Osteoblast (primary cell): ENCODE results near the gene SLF1. TPM values are rescaled to one million over a fixed set of nuclear protein-coding genes. Genes with fewer than 3 reads are reported as not detected.

Source experiments
- DNase-seq: peaks from one replicate; pipeline ENCODE4 v3.0.0; 2011; ENCODE audit warnings: low spot score, mixed read lengths; ENCODE audit not compliant: insufficient read length; ENCODE audit errors: missing footprints
- H2AFZ ChIP-seq: 2 replicates; pipeline ENCODE4 v1.6.0; 2011; ENCODE audit warnings: mild to moderate bottlenecking, low read length
- H3K27ac ChIP-seq: 2 replicates; pipeline ENCODE4 v1.5.1; 2011; ENCODE audit warnings: mild to moderate bottlenecking, low read depth, low read length, moderate library complexity
- H3K27me3 ChIP-seq: 2 replicates; pipeline ENCODE4 v1.6.0; 2012; ENCODE audit warnings: mild to moderate bottlenecking, control low read depth, inconsistent platforms, low read length, moderate library complexity; ENCODE audit not compliant: insufficient read depth
- H3K36me3 ChIP-seq: 2 replicates; pipeline ENCODE4 v1.5.1; 2011; ENCODE audit warnings: mild to moderate bottlenecking, low read length, control low read depth, moderate library complexity; ENCODE audit not compliant: insufficient read depth
- H3K4me1 ChIP-seq: 2 replicates; pipeline ENCODE4 v1.5.1; 2011; ENCODE audit warnings: mild to moderate bottlenecking, low read length, control low read depth, moderate library complexity; ENCODE audit not compliant: insufficient read depth
- H3K4me2 ChIP-seq: 2 replicates; pipeline ENCODE4 v1.6.0; 2011; ENCODE audit warnings: mild to moderate bottlenecking, low read length; ENCODE audit not compliant: insufficient read depth
- H3K4me3 ChIP-seq: fragments of 200-600 bp; sonication (generic); 3 replicates; pipeline ENCODE4 v1.5.1; 2012; ENCODE audit warnings: mild to moderate bottlenecking, low read length, inconsistent platforms; ENCODE audit not compliant: insufficient read depth
- H3K79me2 ChIP-seq: 2 replicates; pipeline ENCODE4 v1.6.0; 2012; ENCODE audit warnings: mild to moderate bottlenecking, low read length, control low read depth, inconsistent platforms; ENCODE audit not compliant: insufficient read depth
- H3K9me3 ChIP-seq: 2 replicates; pipeline ENCODE4 v1.5.1; 2011; ENCODE audit warnings: low read depth, low read length, control low read depth
- H4K20me1 ChIP-seq: 2 replicates; pipeline ENCODE4 v1.6.0; 2012; ENCODE audit warnings: mild to moderate bottlenecking, low read length, control low read depth; ENCODE audit not compliant: insufficient read depth
- total RNA-seq: library from RNA; depleted of rRNA; stranded (reverse); fragments of >200 nt; gene quantifications from 2 replicates; pipeline ENCODE4 v1.2.3, GENCODE V29; 2012
- TF ChIP-seq, protein P1 (sequence below): IDR thresholded peaks from 2 replicates; pipeline ENCODE4 v1.5.1; 2011; ENCODE audit warnings: mild to moderate bottlenecking, low read depth, low read length, moderate library complexity; ENCODE audit errors: extremely low read depth

The SLF1 gene
- total RNA-seq, 1 donor, result 4.7 TPM

DNA sequence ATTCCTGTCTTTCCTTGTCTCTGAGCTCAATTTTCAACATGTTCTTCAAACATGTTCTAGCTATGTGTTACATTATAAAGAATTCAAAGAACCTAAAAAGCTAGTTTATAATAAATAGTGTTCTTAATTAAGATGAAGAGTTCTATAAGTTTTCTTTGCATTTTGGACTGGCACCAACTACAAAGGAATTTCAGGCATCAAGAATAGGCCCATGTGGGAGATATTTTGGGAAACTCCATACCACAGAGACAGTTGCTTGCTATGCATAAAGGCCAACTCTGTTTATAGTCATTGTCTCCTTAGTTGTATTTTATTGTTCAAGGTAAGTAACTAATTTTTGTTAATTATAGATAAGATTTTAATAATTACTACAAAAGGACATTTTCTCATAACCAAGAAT is 4.5 kb downstream of the SLF1 start:
- Histone ChIP-seq H3K27me3 (no peaks in the 10 kb centered on the region), H3K27ac (no peak overlapping the region), H3K9me3 (no peaks in the 10 kb centered on the region), H3K4me2 (no peak overlapping the region), H3K4me1 (peaks cover 18% of the 10 kb centered on the region), H3K36me3 (no peaks in the 10 kb centered on the region), H2AFZ (peak overlapping the region; percentile 14), H3K4me3 (no peak overlapping the region), H3K79me2 (peaks cover 49% of the 10 kb centered on the region), H4K20me1 (no peaks in the 10 kb centered on the region)
- DNase-seq, result no peak
- TF ChIP-seq, protein P1, sequence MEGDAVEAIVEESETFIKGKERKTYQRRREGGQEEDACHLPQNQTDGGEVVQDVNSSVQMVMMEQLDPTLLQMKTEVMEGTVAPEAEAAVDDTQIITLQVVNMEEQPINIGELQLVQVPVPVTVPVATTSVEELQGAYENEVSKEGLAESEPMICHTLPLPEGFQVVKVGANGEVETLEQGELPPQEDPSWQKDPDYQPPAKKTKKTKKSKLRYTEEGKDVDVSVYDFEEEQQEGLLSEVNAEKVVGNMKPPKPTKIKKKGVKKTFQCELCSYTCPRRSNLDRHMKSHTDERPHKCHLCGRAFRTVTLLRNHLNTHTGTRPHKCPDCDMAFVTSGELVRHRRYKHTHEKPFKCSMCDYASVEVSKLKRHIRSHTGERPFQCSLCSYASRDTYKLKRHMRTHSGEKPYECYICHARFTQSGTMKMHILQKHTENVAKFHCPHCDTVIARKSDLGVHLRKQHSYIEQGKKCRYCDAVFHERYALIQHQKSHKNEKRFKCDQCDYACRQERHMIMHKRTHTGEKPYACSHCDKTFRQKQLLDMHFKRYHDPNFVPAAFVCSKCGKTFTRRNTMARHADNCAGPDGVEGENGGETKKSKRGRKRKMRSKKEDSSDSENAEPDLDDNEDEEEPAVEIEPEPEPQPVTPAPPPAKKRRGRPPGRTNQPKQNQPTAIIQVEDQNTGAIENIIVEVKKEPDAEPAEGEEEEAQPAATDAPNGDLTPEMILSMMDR, result no peak

DNA sequence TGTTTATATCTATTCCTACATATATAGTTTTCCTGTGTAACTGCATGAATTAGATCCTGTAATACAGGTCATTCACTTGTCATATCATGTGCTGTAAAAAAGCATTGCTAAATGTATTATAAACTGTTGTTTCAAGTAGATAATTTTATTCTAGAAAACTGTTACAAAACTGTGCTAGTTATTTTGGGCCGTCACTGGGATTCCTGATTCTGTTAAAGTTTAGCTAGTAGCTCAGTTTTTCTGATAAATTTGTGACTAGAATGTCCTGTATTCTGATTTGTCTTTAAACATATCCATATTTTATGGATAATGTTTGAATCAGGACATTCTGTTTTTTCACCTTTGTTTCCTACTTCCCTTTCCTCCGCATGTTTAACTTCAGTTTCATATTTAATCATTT is 5.4 kb downstream of the SLF1 start:
- Histone ChIP-seq H3K9me3 (no peaks in the 10 kb centered on the region), H2AFZ (no peak overlapping the region), H3K36me3 (no peaks in the 10 kb centered on the region), H3K27ac (no peak overlapping the region), H3K27me3 (no peaks in the 10 kb centered on the region), H3K4me2 (no peak overlapping the region), H3K79me2 (peaks cover 49% of the 10 kb centered on the region), H4K20me1 (no peaks in the 10 kb centered on the region), H3K4me1 (peaks cover 18% of the 10 kb centered on the region), H3K4me3 (no peak overlapping the region)
- DNase-seq, result no peak
- TF ChIP-seq, protein P1, result no peak

DNA sequence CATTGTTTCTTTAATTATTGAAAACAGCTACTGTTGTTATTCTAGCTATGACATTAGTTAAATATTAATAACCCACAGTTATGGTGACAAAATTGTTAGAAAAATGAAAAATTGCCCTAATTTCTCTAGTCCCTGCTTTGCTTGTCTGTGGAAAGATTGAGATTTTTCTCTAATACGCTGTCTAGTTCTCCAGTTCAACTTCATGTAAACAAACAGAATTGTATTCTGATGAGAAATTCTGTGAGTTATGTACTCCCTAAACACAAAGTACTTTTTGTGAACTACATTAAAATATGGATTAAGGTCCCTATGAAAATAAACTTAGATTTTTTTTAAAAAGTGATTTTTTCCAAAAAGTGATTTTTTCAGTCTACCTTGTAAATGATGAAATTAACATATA is 8.7 kb downstream of the SLF1 start:
- TF ChIP-seq, protein P1, result no peak
- no peaks in the 10 kb centered on the region for H3K27me3 ChIP-seq
- no peak overlapping the region for H3K4me3 ChIP-seq
- H3K36me3 ChIP-seq, result no peaks in the 10 kb centered on the region
- H3K4me2 ChIP-seq, result no peak overlapping the region
- no peak for DNase-seq
- peaks cover 18% of the 10 kb centered on the region for H3K79me2 ChIP-seq
- H3K9me3 ChIP-seq, result no peaks in the 10 kb centered on the region
- no peak overlapping the region for H3K27ac ChIP-seq
- H4K20me1 ChIP-seq, result no peaks in the 10 kb centered on the region
- H2AFZ ChIP-seq, result no peak overlapping the region
- peaks cover 5% of the 10 kb centered on the region for H3K4me1 ChIP-seq

DNA sequence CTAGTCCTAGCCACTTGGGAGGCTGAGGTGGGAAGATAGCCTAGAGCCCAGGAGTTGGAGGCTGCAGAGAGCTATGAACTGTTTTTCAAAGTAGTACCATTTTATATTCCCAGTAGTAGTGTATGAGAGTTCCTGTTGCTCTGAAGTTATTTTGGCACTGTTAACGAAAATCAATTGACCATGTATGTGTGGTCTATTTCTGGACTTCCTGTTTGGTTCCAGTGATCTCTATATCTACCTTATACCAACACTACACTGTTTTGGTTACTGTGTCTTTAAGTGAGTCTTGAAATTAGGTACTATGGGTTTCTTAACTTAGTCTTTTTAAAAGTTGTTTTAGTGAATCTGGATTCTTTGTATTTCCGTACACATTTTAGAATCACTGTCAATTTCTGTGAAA is 13.6 kb downstream of the SLF1 start:
- no peak overlapping the region for H3K27ac ChIP-seq
- no peaks in the 10 kb centered on the region for H3K36me3 ChIP-seq
- H4K20me1 ChIP-seq, result no peaks in the 10 kb centered on the region
- no peak overlapping the region for H3K4me3 ChIP-seq
- TF ChIP-seq, protein P1, result no peak
- H3K4me2 ChIP-seq, result no peak overlapping the region
- no peaks in the 10 kb centered on the region for H3K27me3 ChIP-seq
- no peak overlapping the region for H2AFZ ChIP-seq
- DNase-seq, result no peak
- H3K79me2 ChIP-seq, result peaks cover 5% of the 10 kb centered on the region
- no peaks in the 10 kb centered on the region for H3K4me1 ChIP-seq
- H3K9me3 ChIP-seq, result no peaks in the 10 kb centered on the region
